Neural cell (in vitro differentiated cells): Measurements from ENCODE around the gene TPI1. TPM values are rescaled to one million over a fixed set of nuclear protein-coding genes. Genes with fewer than 3 reads are reported as not detected.

ENCODE experiments used
- H2AFZ ChIP-seq: fragments of 200-600, 300-800 bp; sonication (generic), shearing (Covaris generic); 2 replicates; pipeline ENCODE4 v1.6.0; 2014; ENCODE audit warnings: low read depth, mild to moderate bottlenecking, antibody characterized with exemption, low read length, moderate library complexity
- H3F3A ChIP-seq: fragments of 200-600 bp; shearing (Covaris generic); 2 replicates; pipeline ENCODE4 v1.6.1; 2016; ENCODE audit warnings: mild to moderate bottlenecking, moderate library complexity, mixed read lengths, antibody characterized with exemption, low read length; ENCODE audit not compliant: insufficient read depth, poor library complexity, severe bottlenecking
- H3K27ac ChIP-seq: fragments of 200-600, 300-800 bp; sonication (generic), shearing (Covaris generic); 2 replicates; pipeline ENCODE4 v1.5.1; 2014; ENCODE audit warnings: mild to moderate bottlenecking, low read length, moderate library complexity
- H3K27me3 ChIP-seq: fragments of 300-800, 200-600 bp; sonication (generic), shearing (Covaris generic); 2 replicates; pipeline ENCODE4 v1.6.0; 2014; ENCODE audit warnings: mild to moderate bottlenecking, low read depth, low read length, moderate library complexity; ENCODE audit not compliant: insufficient read depth
- H3K36me3 ChIP-seq: fragments of 300-800, 200-600 bp; sonication (generic), shearing (Covaris generic); 2 replicates; pipeline ENCODE4 v1.5.1; 2014; ENCODE audit warnings: mild to moderate bottlenecking, antibody characterized with exemption, low read length, moderate library complexity; ENCODE audit not compliant: insufficient read depth
- H3K4me2 ChIP-seq: fragments of 300-800, 200-600 bp; sonication (generic), shearing (Covaris generic); 2 replicates; pipeline ENCODE4 v1.6.0; 2014; ENCODE audit warnings: mild to moderate bottlenecking, low read length
- H3K4me3 ChIP-seq: fragments of 300-800, 200-600 bp; sonication (generic), shearing (Covaris generic); 2 replicates; pipeline ENCODE4 v1.5.1; 2014; ENCODE audit warnings: mild to moderate bottlenecking, low read length, moderate library complexity
- H3K79me2 ChIP-seq: fragments of 200-600 bp; shearing (Covaris generic); replicated peaks from 2 replicates; pipeline ENCODE4 v1.6.0; 2014; ENCODE audit warnings: mild to moderate bottlenecking, low read length, moderate library complexity; ENCODE audit not compliant: insufficient read depth
- H3K9ac ChIP-seq: fragments of 300-800, 200-600 bp; sonication (generic), shearing (Covaris generic); 2 replicates; pipeline ENCODE4 v1.6.1; 2016; ENCODE audit warnings: mild to moderate bottlenecking, low read length, mixed read lengths
- H3K9me2 ChIP-seq: fragments of 200-600 bp; shearing (Covaris generic); 2 replicates; pipeline ENCODE4 v1.6.1; 2016; ENCODE audit warnings: mild to moderate bottlenecking, low read length, mixed read lengths; ENCODE audit not compliant: insufficient read depth
- H3K9me3 ChIP-seq: fragments of 200-600, 300-800 bp; sonication (generic), shearing (Covaris generic); 2 replicates; pipeline ENCODE4 v1.6.1; 2016; ENCODE audit warnings: mild to moderate bottlenecking, mixed run types, low read length, moderate library complexity, mixed read lengths
- H4K20me1 ChIP-seq: fragments of 200-600 bp; shearing (Covaris generic); 2 replicates; pipeline ENCODE4 v1.6.1; 2016; ENCODE audit warnings: mild to moderate bottlenecking, mixed run types; ENCODE audit not compliant: insufficient read depth
- CTCF ChIP-seq: fragments of 450-650 bp; IDR thresholded peaks from 2 replicates; pipeline ENCODE4 v1.5.1; 2014; ENCODE audit warnings: antibody characterized with exemption, mild to moderate bottlenecking, moderate library complexity; ENCODE audit not compliant: poor library complexity, severe bottlenecking
- EP300 ChIP-seq: fragments of 450-650 bp; conservative IDR thresholded peaks from 2 replicates; pipeline ENCODE4 v1.6.1; 2014; ENCODE audit warnings: antibody characterized with exemption, mild to moderate bottlenecking, moderate library complexity; ENCODE audit not compliant: poor library complexity, severe bottlenecking
- EZH2 ChIP-seq: fragments of 200-600, 300-800 bp; shearing (Covaris generic), sonication (generic); IDR thresholded peaks from 2 replicates; pipeline ENCODE4 v1.6.1; 2014; ENCODE audit warnings: antibody characterized with exemption, low read length, borderline replicate concordance, mild to moderate bottlenecking; ENCODE audit not compliant: insufficient read depth, poor library complexity, severe bottlenecking
- MXI1 ChIP-seq: fragments of 450-650 bp; conservative IDR thresholded peaks from 2 replicates; pipeline ENCODE4 v1.6.1; 2014; ENCODE audit warnings: antibody characterized with exemption, mild to moderate bottlenecking; ENCODE audit not compliant: poor library complexity, severe bottlenecking
- POLR2AphosphoS5 ChIP-seq: IDR thresholded peaks from 2 replicates; pipeline ENCODE4 v1.6.1; 2012
- RAD21 ChIP-seq: fragments of 450-650 bp; conservative IDR thresholded peaks from 2 replicates; pipeline ENCODE4 v1.6.1; 2014; ENCODE audit warnings: antibody characterized with exemption, mild to moderate bottlenecking, moderate library complexity
- REST ChIP-seq: IDR thresholded peaks from 2 replicates; pipeline ENCODE4 v1.6.1; 2012; ENCODE audit warnings: borderline replicate concordance
- SMC3 ChIP-seq: fragments of 450-650 bp; conservative IDR thresholded peaks from 2 replicates; pipeline ENCODE4 v1.6.1; 2014; ENCODE audit warnings: antibody characterized with exemption, mild to moderate bottlenecking, moderate library complexity; ENCODE audit not compliant: poor library complexity
- TAF1 ChIP-seq: IDR thresholded peaks from 2 replicates; pipeline ENCODE4 v1.6.1; 2012; ENCODE audit warnings: low read depth
- polyA plus RNA-seq: library from polyadenylated mRNA; depleted of rRNA; stranded (reverse); fragments of >200 nt; gene quantifications from 2 replicates; pipeline ENCODE4 v1.2.3, GENCODE V29; 2014

TPI1 gene
- polyA plus RNA-seq, 1 donor from 2014 or later: 288 TPM

GRCh38 chr12:6915789-6916285 is 48.5 kb downstream of the TPI1 start:
- H3K4me2 ChIP-seq: peak overlapping the region; percentile 88
- peak overlapping the region; percentile 96 for H3K9ac ChIP-seq
- no peaks in the 10 kb centered on the region for H3K9me3 ChIP-seq
- TF ChIP-seq EP300: no peak
- no peak for TF ChIP-seq MXI1
- TF ChIP-seq RAD21: no peak
- no peak for TF ChIP-seq POLR2AphosphoS5
- no peak for TF ChIP-seq CTCF
- TF ChIP-seq SMC3: no peak
- TF ChIP-seq EZH2: no peak
- no peak for TF ChIP-seq REST
- TF ChIP-seq TAF1: no peak
- H3F3A ChIP-seq: no peaks in the 10 kb centered on the region
- no peaks in the 10 kb centered on the region for H3K36me3 ChIP-seq
- H4K20me1 ChIP-seq: no peaks in the 10 kb centered on the region
- H3K9me2 ChIP-seq: no peaks in the 10 kb centered on the region
- no peaks in the 10 kb centered on the region for H3K27me3 ChIP-seq
- peak overlapping the region; percentile 97 for H3K4me3 ChIP-seq
- no peak overlapping the region for H2AFZ ChIP-seq
- H3K79me2 ChIP-seq: peaks cover 16% of the 10 kb centered on the region
- no peak overlapping the region for H3K27ac ChIP-seq

- no peak overlapping the region for H3K27ac ChIP-seq
- peak overlapping the region; percentile 97 for H3K4me3 ChIP-seq
- H3K4me2 ChIP-seq: no peak overlapping the region
Measured at GRCh38 chr12:6916426-6917200, 49.3 kb downstream of the TPI1 start.

More at GRCh38 chr12:6916426-6917200, 49.3 kb downstream of the TPI1 start:
- TF ChIP-seq EP300 (no peak), REST (no peak), POLR2AphosphoS5 (no peak), RAD21 (no peak), SMC3 (no peak), MXI1 (no peak), EZH2 (no peak), TAF1 (no peak), CTCF (no peak)
- Histone ChIP-seq H3K9me2 (no peaks in the 10 kb centered on the region), H2AFZ (no peak overlapping the region), H3K27me3 (no peaks in the 10 kb centered on the region), H3K9ac (no peak overlapping the region), H3F3A (no peaks in the 10 kb centered on the region), H3K36me3 (no peaks in the 10 kb centered on the region), H3K9me3 (no peaks in the 10 kb centered on the region), H3K79me2 (peaks cover 16% of the 10 kb centered on the region), H4K20me1 (no peaks in the 10 kb centered on the region)
